ENCODE measurements around the gene PHF2. TPM values are rescaled to one million over a fixed set of nuclear protein-coding genes. Genes with fewer than 3 reads are reported as not detected.
"Not testable (repeated sequence)": the region's sequence is repeated elsewhere in the genome, so short reads cannot be mapped to it uniquely, and the experiment has no call there.

The PHF2 gene
- total and polyA plus RNA-seq, 9 donors = 21.3 to 45.8 (median 36.6) TPM

- H3K9me3 ChIP-seq (replicated peaks; ENCODE audit: control insufficient read depth, low read depth, low read length) = no peaks in the 10 kb centered on the region
- DNase-seq = no peak
- H3K36me3 ChIP-seq (ENCODE audit: control insufficient read depth, insufficient read depth, low read length) = peaks cover 66% of the 10 kb centered on the region
- H3K27me3 ChIP-seq (ENCODE audit: control insufficient read depth, insufficient read depth, low read length) = no peaks in the 10 kb centered on the region
- no peak overlapping the region for H3K4me3 ChIP-seq (ENCODE audit: low read length)
- WGBS (ENCODE audit: insufficient coverage) = 90% methylated on average over 15 of the region's 15 CpGs
- no peaks in the 10 kb centered on the region for H3K4me1 ChIP-seq (ENCODE audit: control insufficient read depth, insufficient read depth, low read length)
- no peak overlapping the region for H3K27ac ChIP-seq (ENCODE audit: low read length)
Measured at GRCh38 chr9:93664549-93665120, 88.3 kb downstream of the PHF2 start.

DNA sequence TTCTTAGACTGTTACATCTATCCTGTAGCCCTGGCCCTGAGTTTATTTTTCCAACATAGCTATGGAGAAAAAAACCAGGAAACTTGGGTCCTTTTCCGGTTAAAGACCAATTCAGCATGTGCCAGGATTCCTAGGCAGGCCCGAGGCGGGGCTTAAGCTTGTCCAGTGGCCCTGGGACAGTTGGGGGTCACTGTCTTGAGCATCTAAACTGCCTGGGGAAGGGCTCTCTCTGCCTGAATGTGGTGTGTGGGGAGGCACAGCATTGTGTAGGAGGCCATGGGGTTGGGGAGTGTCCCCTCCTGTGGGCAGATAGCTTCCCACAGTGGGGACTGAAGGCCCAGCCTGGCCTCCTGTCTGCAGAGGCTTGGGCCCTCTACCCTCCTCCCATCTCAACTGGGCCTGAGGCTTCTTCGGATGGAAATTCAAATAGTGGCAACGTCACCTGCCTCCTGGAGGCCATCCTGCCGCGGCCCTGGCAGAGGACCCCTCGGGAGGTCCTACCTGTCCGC, 88.8 kb downstream of the PHF2 start:
- Histone ChIP-seq H3K36me3 (ENCODE audit: control insufficient read depth, insufficient read depth, low read length) (peaks cover 60% of the 10 kb centered on the region), H3K27me3 (ENCODE audit: control insufficient read depth, insufficient read depth, low read length) (no peaks in the 10 kb centered on the region), H3K4me3 (ENCODE audit: low read length) (no peak overlapping the region), H3K27ac (ENCODE audit: low read length) (no peak overlapping the region), H3K4me1 (ENCODE audit: control insufficient read depth, insufficient read depth, low read length) (no peaks in the 10 kb centered on the region), H3K9me3 (replicated peaks; ENCODE audit: control insufficient read depth, low read depth, low read length) (no peaks in the 10 kb centered on the region)
- WGBS (ENCODE audit: insufficient coverage) = 86% methylated on average over 7 of the region's 9 CpGs
- no peak for DNase-seq

GRCh38 chr9:93665637-93666438, 89.5 kb downstream of the PHF2 start:
- no peaks in the 10 kb centered on the region for H3K27me3 ChIP-seq (ENCODE audit: control insufficient read depth, insufficient read depth, low read length)
- no peak for DNase-seq
- no peak overlapping the region for H3K27ac ChIP-seq (ENCODE audit: low read length)
- no peaks in the 10 kb centered on the region for H3K9me3 ChIP-seq (replicated peaks; ENCODE audit: control insufficient read depth, low read depth, low read length)
- H3K4me3 ChIP-seq (ENCODE audit: low read length) = no peak overlapping the region
- WGBS (ENCODE audit: insufficient coverage) = 93% methylated on average over 16 of the region's 27 CpGs
- peaks cover 54% of the 10 kb centered on the region for H3K36me3 ChIP-seq (ENCODE audit: control insufficient read depth, insufficient read depth, low read length)
- no peaks in the 10 kb centered on the region for H3K4me1 ChIP-seq (ENCODE audit: control insufficient read depth, insufficient read depth, low read length)

DNA sequence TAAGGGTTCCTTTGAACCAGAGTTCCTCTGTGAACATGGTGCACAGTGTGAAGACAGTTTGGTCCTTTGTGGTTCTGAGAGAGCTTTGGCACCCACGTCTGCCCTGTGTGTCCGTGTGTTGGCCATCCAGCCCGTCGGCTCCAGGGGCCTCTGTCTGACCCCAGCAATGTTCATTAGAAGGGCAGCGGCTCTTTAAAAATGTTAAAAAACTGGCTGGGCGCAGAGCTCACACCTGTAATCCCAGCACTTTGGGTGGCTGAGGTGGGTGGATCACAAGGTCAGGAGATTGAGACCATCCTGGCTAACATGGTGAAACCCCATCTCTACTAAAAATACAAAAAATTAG, 90.0 kb downstream of the PHF2 start:
- DNase-seq; H3K4me1 ChIP-seq (ENCODE audit: control insufficient read depth, insufficient read depth, low read length); H3K27ac ChIP-seq (ENCODE audit: low read length); H3K4me3 ChIP-seq (ENCODE audit: low read length); H3K27me3 ChIP-seq (ENCODE audit: control insufficient read depth, insufficient read depth, low read length); H3K9me3 ChIP-seq (replicated peaks; ENCODE audit: control insufficient read depth, low read depth, low read length): not testable (repeated sequence)
- 87% methylated on average over 3 of the region's 6 CpGs for WGBS (ENCODE audit: insufficient coverage)
- H3K36me3 ChIP-seq (ENCODE audit: control insufficient read depth, insufficient read depth, low read length) = peaks cover 49% of the 10 kb centered on the region

GRCh38 chr9:93667006-93667405, 90.6 kb downstream of the PHF2 start:
- Histone ChIP-seq H3K36me3 (ENCODE audit: control insufficient read depth, insufficient read depth, low read length) (peaks cover 49% of the 10 kb centered on the region), H3K4me3 (ENCODE audit: low read length) (no peak overlapping the region), H3K4me1 (ENCODE audit: control insufficient read depth, insufficient read depth, low read length) (no peaks in the 10 kb centered on the region), H3K9me3 (replicated peaks; ENCODE audit: control insufficient read depth, low read depth, low read length) (no peaks in the 10 kb centered on the region), H3K27ac (ENCODE audit: low read length) (no peak overlapping the region), H3K27me3 (ENCODE audit: control insufficient read depth, insufficient read depth, low read length) (no peaks in the 10 kb centered on the region)
- DNase-seq = no peak
- 91% methylated on average over 15 of the region's 18 CpGs for WGBS (ENCODE audit: insufficient coverage)

DNA sequence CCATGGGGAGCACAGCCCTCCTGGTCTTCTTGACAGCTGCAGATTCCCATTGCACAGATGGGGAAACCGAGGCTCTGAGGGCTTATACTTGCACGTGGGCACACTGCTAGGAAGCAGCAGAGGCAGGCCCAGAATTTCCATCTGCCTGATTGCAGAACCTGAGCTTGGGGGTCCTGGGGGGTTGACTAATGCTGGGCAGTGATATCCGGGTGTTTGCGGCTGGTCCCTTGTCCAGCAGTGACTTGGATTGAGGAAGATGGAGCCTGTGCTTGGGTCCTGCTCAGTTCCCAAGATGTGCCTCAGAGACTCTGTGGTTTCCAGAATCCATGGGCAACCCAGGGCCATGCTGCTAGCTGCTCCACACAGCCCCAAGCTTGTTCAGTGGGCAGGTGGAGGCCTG, 91.2 kb downstream of the PHF2 start:
- peaks cover 48% of the 10 kb centered on the region for H3K36me3 ChIP-seq (ENCODE audit: control insufficient read depth, insufficient read depth, low read length)
- 50% methylated on average over 2 of the region's 4 CpGs for WGBS (ENCODE audit: insufficient coverage)

DNA sequence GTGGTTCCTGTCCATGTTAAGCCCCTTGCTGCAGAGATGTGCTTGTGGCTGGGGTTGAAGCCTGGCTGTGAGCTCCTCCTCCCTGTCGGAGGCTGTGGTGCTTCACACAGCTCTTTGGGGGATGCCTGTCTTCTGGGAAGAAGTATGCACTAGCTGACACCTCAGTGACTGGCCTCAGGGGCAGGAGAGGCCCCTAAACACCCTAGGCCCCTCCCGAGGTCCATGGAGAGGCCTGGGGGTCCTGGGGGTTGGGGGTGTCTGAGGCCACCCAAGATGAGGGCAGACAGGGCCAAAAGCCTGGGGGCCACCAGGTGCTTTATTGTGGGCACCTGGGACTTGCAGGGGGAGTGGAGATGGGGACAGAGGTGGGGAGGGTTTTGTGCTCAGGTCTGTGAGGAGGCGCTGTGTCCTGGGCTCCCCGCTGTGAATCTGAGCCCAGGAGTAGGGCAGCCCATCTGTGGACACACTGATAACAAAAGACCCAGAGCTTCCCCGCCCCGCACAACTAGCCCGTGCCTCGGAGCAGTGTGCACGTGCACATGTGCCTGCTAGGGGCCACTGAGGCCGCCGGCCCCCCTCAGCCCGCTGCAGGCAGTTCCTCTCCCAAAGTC, 92.0 kb downstream of the PHF2 start:
- no peak for DNase-seq
- Histone ChIP-seq H3K4me3 (ENCODE audit: low read length) (no peak overlapping the region), H3K27ac (ENCODE audit: low read length) (no peak overlapping the region), H3K27me3 (ENCODE audit: control insufficient read depth, insufficient read depth, low read length) (no peaks in the 10 kb centered on the region), H3K9me3 (replicated peaks; ENCODE audit: control insufficient read depth, low read depth, low read length) (no peaks in the 10 kb centered on the region), H3K36me3 (ENCODE audit: control insufficient read depth, insufficient read depth, low read length) (peaks cover 47% of the 10 kb centered on the region), H3K4me1 (ENCODE audit: control insufficient read depth, insufficient read depth, low read length) (peaks cover 3% of the 10 kb centered on the region)
- WGBS (ENCODE audit: insufficient coverage) = 59% methylated on average over 11 of the region's 12 CpGs

More for the DNA sequence above, 91.2 kb downstream of the PHF2 start:
- H3K9me3 ChIP-seq (replicated peaks; ENCODE audit: control insufficient read depth, low read depth, low read length) = no peaks in the 10 kb centered on the region
- no peak overlapping the region for H3K27ac ChIP-seq (ENCODE audit: low read length)
- H3K4me3 ChIP-seq (ENCODE audit: low read length) = no peak overlapping the region
- H3K4me1 ChIP-seq (ENCODE audit: control insufficient read depth, insufficient read depth, low read length) = peaks cover 3% of the 10 kb centered on the region
- DNase-seq = no peak
- no peaks in the 10 kb centered on the region for H3K27me3 ChIP-seq (ENCODE audit: control insufficient read depth, insufficient read depth, low read length)

DNA sequence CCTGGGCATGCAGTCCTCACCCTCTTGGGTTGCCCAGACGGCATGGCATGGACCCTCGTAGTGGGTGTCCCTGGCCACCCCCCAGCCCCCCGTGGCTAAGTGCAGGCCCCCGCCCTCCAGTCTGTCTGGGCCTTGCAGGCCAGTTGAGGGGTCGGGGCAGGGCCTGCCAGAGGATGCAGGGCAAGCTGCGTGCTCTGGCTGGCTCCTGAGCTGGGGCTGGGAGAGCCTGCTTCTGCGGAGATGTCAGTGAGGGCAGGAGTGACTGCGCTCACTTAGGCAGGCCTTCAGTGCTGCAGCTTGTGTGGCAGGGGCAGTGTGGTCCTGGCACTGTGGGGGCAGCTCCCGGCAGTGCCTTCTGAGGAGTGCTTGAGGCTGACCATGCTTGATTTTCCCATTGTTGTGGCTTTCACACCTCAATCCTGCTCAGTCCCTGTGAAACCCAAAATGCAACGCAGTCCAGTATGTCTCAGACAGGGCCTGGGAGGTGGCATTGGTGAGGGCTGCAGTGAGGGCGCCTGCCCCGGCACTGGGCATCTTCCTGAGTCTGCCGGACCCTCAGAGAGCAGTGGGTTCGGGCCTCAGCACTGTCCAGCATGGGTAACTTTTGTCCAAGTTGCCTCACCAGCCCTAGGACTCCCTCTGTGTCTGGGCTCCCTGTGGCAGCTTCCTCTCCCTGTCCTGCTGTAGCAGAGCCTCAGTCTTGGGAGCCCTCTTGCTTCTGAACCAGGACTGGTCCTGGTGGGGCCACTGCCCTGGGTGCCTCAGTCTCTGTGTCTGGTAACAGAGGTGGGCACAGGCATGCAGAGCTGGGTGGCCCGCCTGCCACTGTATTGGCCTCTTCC, 93.0 kb downstream of the PHF2 start:
- Histone ChIP-seq H3K27me3 (ENCODE audit: control insufficient read depth, insufficient read depth, low read length) (no peaks in the 10 kb centered on the region), H3K4me3 (ENCODE audit: low read length) (no peak overlapping the region), H3K9me3 (replicated peaks; ENCODE audit: control insufficient read depth, low read depth, low read length) (no peaks in the 10 kb centered on the region), H3K36me3 (ENCODE audit: control insufficient read depth, insufficient read depth, low read length) (peaks cover 44% of the 10 kb centered on the region), H3K4me1 (ENCODE audit: control insufficient read depth, insufficient read depth, low read length) (peaks cover 3% of the 10 kb centered on the region), H3K27ac (ENCODE audit: low read length) (no peak overlapping the region)
- WGBS (ENCODE audit: insufficient coverage) = 86% methylated on average over 15 of the region's 15 CpGs
- no peak for DNase-seq

GRCh38 chr9:93669958-93670207, 93.5 kb downstream of the PHF2 start:
- WGBS (ENCODE audit: insufficient coverage) = 20% methylated on average over 1 of the region's 3 CpGs
- H3K27ac ChIP-seq (ENCODE audit: low read length) = no peak overlapping the region
- H3K27me3 ChIP-seq (ENCODE audit: control insufficient read depth, insufficient read depth, low read length) = no peaks in the 10 kb centered on the region
- no peak overlapping the region for H3K4me3 ChIP-seq (ENCODE audit: low read length)
- H3K4me1 ChIP-seq (ENCODE audit: control insufficient read depth, insufficient read depth, low read length) = peaks cover 3% of the 10 kb centered on the region
- no peak for DNase-seq
- H3K9me3 ChIP-seq (replicated peaks; ENCODE audit: control insufficient read depth, low read depth, low read length) = no peaks in the 10 kb centered on the region
- peaks cover 40% of the 10 kb centered on the region for H3K36me3 ChIP-seq (ENCODE audit: control insufficient read depth, insufficient read depth, low read length)

All from muscle of leg (tissue), 11 donors.